ENCODE measurements around the gene CAMK1D. TPM values are rescaled to one million over a fixed set of nuclear protein-coding genes. Genes with fewer than 3 reads are reported as not detected.

Gene CAMK1D
- polyA plus RNA-seq, 1 experiment = 1.1 TPM

DNA sequence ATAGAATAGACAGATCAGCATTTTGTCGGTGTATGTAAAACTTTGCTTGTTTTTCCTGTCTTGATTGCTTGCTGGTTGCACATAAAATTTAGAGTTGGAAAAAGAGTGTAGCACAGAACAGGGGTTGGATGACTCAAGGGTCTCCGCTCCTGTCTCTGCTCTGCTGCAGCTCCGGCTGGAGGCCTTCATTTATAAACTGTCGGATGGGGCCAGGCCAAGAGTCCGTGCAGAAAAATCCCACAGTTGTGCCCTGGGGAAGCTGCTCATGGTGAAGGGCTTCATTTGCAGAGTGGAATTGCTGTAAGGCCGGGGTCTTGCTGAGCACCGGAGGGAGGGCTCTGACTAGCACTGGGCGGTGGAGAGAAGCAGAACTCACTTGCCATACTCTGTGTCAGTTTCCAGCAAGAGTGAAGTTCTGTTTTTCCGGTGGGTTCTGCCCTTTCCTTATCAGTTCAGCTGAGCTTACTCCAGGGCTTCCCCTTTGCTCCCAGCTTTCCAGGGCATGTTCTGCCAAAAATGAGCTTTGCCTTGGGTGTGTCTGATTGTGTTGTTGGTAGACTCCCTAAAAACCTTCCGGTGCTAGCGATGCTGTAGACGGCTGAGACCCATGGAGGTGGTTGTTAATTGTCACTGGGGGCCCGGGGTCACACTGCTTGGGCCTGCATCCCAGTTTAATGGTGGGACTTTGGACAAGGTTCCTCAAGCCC lies 67.2 kb downstream of the CAMK1D start:
- DNase-seq (ENCODE audit: low read depth) = no peak
- H3K4me3 ChIP-seq (ENCODE audit: low read depth, low read length) = no peak overlapping the region
- no peaks in the 10 kb centered on the region for H3K36me3 ChIP-seq (ENCODE audit: control insufficient read depth, insufficient read depth, low read length)
- ChIA-PET POLR2A (no interaction called here), CTCF (no interaction called here)
- TF ChIP-seq, protein P1, sequence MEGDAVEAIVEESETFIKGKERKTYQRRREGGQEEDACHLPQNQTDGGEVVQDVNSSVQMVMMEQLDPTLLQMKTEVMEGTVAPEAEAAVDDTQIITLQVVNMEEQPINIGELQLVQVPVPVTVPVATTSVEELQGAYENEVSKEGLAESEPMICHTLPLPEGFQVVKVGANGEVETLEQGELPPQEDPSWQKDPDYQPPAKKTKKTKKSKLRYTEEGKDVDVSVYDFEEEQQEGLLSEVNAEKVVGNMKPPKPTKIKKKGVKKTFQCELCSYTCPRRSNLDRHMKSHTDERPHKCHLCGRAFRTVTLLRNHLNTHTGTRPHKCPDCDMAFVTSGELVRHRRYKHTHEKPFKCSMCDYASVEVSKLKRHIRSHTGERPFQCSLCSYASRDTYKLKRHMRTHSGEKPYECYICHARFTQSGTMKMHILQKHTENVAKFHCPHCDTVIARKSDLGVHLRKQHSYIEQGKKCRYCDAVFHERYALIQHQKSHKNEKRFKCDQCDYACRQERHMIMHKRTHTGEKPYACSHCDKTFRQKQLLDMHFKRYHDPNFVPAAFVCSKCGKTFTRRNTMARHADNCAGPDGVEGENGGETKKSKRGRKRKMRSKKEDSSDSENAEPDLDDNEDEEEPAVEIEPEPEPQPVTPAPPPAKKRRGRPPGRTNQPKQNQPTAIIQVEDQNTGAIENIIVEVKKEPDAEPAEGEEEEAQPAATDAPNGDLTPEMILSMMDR (IDR thresholded peaks at IDR 0.05; ENCODE audit: insufficient read depth, low read depth, low read length) = no peak
- no peaks in the 10 kb centered on the region for H3K27me3 ChIP-seq (ENCODE audit: control insufficient read depth, insufficient read depth, low read length)

DNA sequence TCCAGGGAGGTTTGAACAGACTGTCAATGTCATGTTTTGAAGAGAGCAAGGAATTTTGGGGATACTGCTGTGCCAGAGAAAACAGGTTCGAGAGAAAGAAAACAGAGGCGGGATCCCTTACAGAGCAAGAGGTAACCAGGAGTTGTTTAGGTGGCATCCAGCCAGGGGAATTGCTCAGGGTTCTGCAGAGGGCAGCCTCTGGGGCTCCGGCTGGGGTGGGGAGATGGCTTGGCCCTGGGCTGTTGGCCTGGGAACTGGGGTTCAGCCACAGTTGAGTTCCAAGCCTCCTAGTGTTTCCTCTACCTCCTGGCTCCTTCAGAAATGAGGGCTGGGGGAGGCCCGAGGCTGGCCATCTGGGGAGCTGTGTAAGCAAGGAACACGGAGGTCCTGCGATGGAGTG lies 68.0 kb downstream of the CAMK1D start:
- ChIA-PET POLR2A (no interaction called here), CTCF (no interaction called here)
- TF ChIP-seq, protein P1 (IDR thresholded peaks at IDR 0.05; ENCODE audit: insufficient read depth, low read depth, low read length) = no peak
- H3K4me3 ChIP-seq (ENCODE audit: low read depth, low read length) = no peak overlapping the region
- H3K27me3 ChIP-seq (ENCODE audit: control insufficient read depth, insufficient read depth, low read length) = no peaks in the 10 kb centered on the region
- H3K36me3 ChIP-seq (ENCODE audit: control insufficient read depth, insufficient read depth, low read length) = no peaks in the 10 kb centered on the region
- DNase-seq (ENCODE audit: low read depth) = no peak

DNA sequence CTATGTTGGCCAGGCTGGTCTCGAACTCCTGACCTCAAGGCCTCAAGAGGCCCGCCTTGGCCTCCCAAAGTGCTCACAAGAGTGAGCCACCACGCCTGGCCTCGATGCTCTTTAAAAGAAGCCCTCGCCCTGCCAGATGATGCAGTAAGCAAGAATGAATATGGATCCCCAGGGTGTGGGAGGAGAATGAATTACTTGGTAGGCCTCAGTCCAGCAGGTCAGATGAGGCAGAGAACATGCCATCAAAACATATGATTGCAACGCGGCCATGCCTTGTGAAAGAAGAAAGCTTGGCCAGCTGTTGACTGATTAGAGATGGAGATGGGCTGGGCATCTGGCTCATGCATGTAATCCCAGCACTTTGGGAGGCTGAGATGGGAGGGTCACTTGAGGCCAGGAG lies 68.7 kb downstream of the CAMK1D start:
- TF ChIP-seq, protein P1 (IDR thresholded peaks at IDR 0.05; ENCODE audit: insufficient read depth, low read depth, low read length) = no peak
- H3K4me3 ChIP-seq (ENCODE audit: low read depth, low read length) = no peak overlapping the region
- CTCF ChIA-PET = interaction anchor here (1.1 kb wide), 1 partner anchor 11 kb away, joined by 3 read pairs; no protein-coding TSS in a partner anchor
- POLR2A ChIA-PET = no interaction called here
- DNase-seq (ENCODE audit: low read depth) = no peak
- no peaks in the 10 kb centered on the region for H3K27me3 ChIP-seq (ENCODE audit: control insufficient read depth, insufficient read depth, low read length)
- no peaks in the 10 kb centered on the region for H3K36me3 ChIP-seq (ENCODE audit: control insufficient read depth, insufficient read depth, low read length)

DNA sequence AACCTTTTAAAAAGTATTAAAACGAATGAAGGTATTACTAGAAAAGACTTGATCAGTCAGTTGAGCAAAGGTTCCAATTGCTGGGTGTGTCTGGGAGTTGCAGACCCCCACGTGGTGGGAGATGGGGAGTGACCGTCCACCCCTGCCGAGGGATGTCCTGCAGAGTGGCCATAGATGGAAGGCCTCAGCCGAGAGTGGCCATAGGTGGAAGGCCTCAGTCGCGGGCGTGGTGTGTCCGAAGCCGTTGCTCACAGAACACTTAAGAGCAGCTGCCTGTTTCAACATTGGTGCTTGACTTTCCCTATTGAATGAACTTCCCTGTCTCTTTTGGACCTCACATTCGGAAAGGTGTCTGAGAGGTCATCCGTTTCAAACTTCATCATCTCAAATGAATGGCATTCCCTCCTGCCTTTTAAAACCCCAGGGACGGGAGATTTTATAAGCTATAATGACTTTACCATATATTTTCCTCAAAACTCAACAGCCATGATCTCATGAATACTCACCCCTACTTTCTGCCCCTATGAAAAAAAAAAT lies 69.4 kb downstream of the CAMK1D start:
- ChIA-PET CTCF (interaction anchor here (1.1 kb wide), 1 partner anchor 11 kb away, joined by 3 read pairs; no protein-coding TSS in a partner anchor), POLR2A (no interaction called here)
- no peak for DNase-seq (ENCODE audit: low read depth)
- H3K36me3 ChIP-seq (ENCODE audit: control insufficient read depth, insufficient read depth, low read length) = no peaks in the 10 kb centered on the region
- no peak overlapping the region for H3K4me3 ChIP-seq (ENCODE audit: low read depth, low read length)
- H3K27me3 ChIP-seq (ENCODE audit: control insufficient read depth, insufficient read depth, low read length) = no peaks in the 10 kb centered on the region
- TF ChIP-seq, protein P1 (IDR thresholded peaks at IDR 0.05; ENCODE audit: insufficient read depth, low read depth, low read length) = no peak

DNA sequence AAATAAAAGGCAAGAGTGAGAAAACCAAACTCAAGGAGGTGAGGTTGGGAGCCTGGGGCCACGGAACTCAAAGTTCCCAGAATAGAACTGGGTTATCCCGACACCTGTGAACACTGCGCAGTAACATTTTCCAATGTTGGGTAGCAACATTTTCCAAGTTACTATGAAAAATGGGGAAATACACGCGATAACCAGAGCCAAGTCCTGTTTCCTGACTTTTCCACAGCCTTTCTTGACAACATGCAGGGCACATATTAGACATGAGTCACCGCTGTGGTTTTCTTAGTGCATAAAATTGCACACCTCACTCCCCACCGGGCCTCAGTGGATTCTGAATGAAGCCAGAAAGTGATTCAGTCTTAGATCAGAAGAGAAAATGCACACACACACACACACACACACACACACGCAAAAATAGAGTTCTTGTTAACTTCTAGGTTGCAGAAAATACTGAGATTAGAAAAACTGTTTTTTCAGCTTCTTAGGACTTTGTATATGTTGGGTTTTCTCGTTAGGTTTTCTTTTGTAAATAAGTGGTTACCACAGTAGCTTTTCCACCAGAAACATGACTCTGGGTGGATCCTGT lies 70.0 kb downstream of the CAMK1D start:
- ChIA-PET POLR2A (no interaction called here), CTCF (no interaction called here)
- Histone ChIP-seq H3K27me3 (ENCODE audit: control insufficient read depth, insufficient read depth, low read length) (no peaks in the 10 kb centered on the region), H3K36me3 (ENCODE audit: control insufficient read depth, insufficient read depth, low read length) (no peaks in the 10 kb centered on the region), H3K4me3 (ENCODE audit: low read depth, low read length) (no peak overlapping the region)
- TF ChIP-seq, protein P1 (IDR thresholded peaks at IDR 0.05; ENCODE audit: insufficient read depth, low read depth, low read length) = no peak
- DNase-seq (ENCODE audit: low read depth) = peak; percentile 81
